PC-9 (cell line): Measurements from ENCODE around the gene BCO1. TPM values are rescaled to one million over a fixed set of nuclear protein-coding genes. Genes with fewer than 3 reads are reported as not detected.

Experiments
- BruUV-seq: library from RNA; stranded (reverse); fragments of 400-500 nt; replicated peaks from 2 replicates; lab custom pipeline; 2021; lab: Mats Ljungman, UMichigan
- CTCF ChIA-PET: fragments of 300-600 bp; sonication (Branson Sonifier 250); formaldehyde crosslinking; loops from one replicate; lab custom pipeline; 2022; ENCODE audit warnings: antibody characterized with exemption; lab: Charles Lee
- POLR2A ChIA-PET: fragments of 300-600 bp; sonication (Branson Sonifier 250); formaldehyde crosslinking; loops from one replicate; lab custom pipeline; 2022; ENCODE audit warnings: antibody characterized with exemption; ENCODE audit not compliant: unreplicated experiment; lab: Charles Lee
- DNase-seq, 2 experiments: peaks; one replicate each; pipeline versions ENCODE4 v3.0.0 to v3.0.0-alpha.2; 2015 to 2022; ENCODE audit warnings: mixed read lengths in 1 of 2
- H2AFZ ChIP-seq: fragments of 200-600 bp; sonication (generic); 2 replicates; pipeline ENCODE4 v1.8.1; 2017; ENCODE audit warnings: antibody characterized with exemption
- H3F3A ChIP-seq: fragments of 200-600 bp; sonication (generic); 2 replicates; pipeline ENCODE4 v1.8.1; 2017; ENCODE audit warnings: antibody characterized with exemption, mild to moderate bottlenecking, low read depth; ENCODE audit not compliant: insufficient read depth
- H3K27ac ChIP-seq: fragments of 200-600 bp; sonication (generic); 2 replicates; pipeline ENCODE4 v1.6.1; 2016; ENCODE audit warnings: mixed run types
- H3K27me3 ChIP-seq: fragments of 200-600 bp; sonication (generic); 2 replicates; pipeline ENCODE4 v1.6.1; 2016; ENCODE audit warnings: low read depth, mixed run types; ENCODE audit not compliant: insufficient read depth
- H3K36me3 ChIP-seq: fragments of 200-600 bp; sonication (generic); 2 replicates; pipeline ENCODE4 v1.6.1; 2016; ENCODE audit warnings: low read depth, mixed run types
- H3K4me1 ChIP-seq: fragments of 200-600 bp; sonication (generic); replicated peaks from 2 replicates; pipeline ENCODE4 v1.6.1; 2016; ENCODE audit warnings: mixed run types; ENCODE audit not compliant: insufficient read depth
- H3K4me2 ChIP-seq: fragments of 200-600 bp; sonication (generic); 2 replicates; pipeline ENCODE4 v1.6.1; 2017; ENCODE audit warnings: mixed run types
- H3K4me3 ChIP-seq: fragments of 200-600 bp; sonication (generic); 2 replicates; pipeline ENCODE4 v1.6.1; 2016; ENCODE audit warnings: mixed run types
- H3K79me2 ChIP-seq: fragments of 200-600 bp; sonication (generic); 2 replicates; pipeline ENCODE4 v1.6.1; 2017; ENCODE audit warnings: low read depth, mixed run types
- H3K9me2 ChIP-seq: fragments of 200-600 bp; sonication (generic); 2 replicates; pipeline ENCODE4 v1.8.1; 2017; ENCODE audit warnings: mild to moderate bottlenecking; ENCODE audit not compliant: insufficient read depth
- H3K9me3 ChIP-seq: fragments of 200-600 bp; sonication (generic); 2 replicates; pipeline ENCODE4 v1.8.1; 2016; ENCODE audit warnings: low read depth; ENCODE audit not compliant: insufficient read depth
- H4K20me1 ChIP-seq: fragments of 200-600 bp; sonication (generic); 2 replicates; pipeline ENCODE4 v1.8.1; 2017; ENCODE audit not compliant: insufficient read depth
- EZH2 ChIP-seq: fragments of 200-600 bp; sonication (generic); IDR thresholded peaks from 2 replicates; pipeline ENCODE4 v1.8.0; 2017; ENCODE audit warnings: antibody characterized with exemption, low read depth
- intact Hi-C: fragments of 100-400 bp; cut with micrococcal nuclease; formaldehyde crosslinking; loops from one replicate; pipeline ENCODE4 v1.10.0; 2022; ENCODE audit not compliant: unreplicated experiment
- total RNA-seq: library from RNA; stranded (reverse); gene quantifications from 2 replicates; pipeline ENCODE4 v1.2.3, GENCODE V29; 2021
- TF ChIP-seq, protein P1 (sequence below): fragments of 200-600 bp; sonication (generic); conservative IDR thresholded peaks from 2 replicates; pipeline ENCODE4 v1.6.1; 2017; ENCODE audit warnings: mixed run types, antibody characterized with exemption, mild to moderate bottlenecking, moderate library complexity

The BCO1 gene
- total RNA-seq, 1 experiment from 2014 or later = 1.4 TPM

DNA sequence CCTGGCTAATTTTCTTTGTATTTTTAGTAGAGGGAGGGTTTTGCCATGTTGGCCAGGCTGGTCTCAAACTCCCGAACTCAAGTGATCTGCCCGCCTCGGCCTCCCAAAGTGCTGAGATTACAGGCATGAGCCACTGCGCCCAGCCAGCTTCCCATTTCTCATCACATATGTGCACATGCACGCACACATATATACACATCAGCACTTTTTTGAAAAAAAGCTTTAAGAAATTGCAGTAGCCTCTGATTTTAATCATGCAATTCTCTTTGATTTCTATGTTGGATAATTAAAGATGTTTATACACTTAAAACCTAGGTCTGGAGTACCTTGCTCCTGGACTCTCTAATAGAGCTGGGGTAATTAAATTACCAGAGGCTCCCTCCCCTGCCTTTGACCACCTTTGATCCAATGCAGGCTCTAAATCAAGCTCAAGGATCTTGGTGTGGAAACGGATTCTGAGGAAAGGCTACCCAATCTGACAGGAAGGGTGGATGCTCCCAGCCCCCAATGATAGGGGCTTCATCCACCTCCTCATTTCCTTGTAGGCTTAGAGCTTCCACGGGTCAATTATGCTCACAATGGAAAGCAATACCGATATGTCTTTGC is 46.6 kb downstream of the BCO1 start:
- Histone ChIP-seq H3K9me2 (no peaks in the 10 kb centered on the region), H4K20me1 (no peaks in the 10 kb centered on the region), H3K4me1 (peaks cover 7% of the 10 kb centered on the region), H3F3A (no peaks in the 10 kb centered on the region; the same call in 1 of the 2 replicates), H3K27me3 (no peaks in the 10 kb centered on the region), H3K9me3 (no peaks in the 10 kb centered on the region), H3K4me3 (no peak overlapping the region), H3K36me3 (no peaks in the 10 kb centered on the region), H3K4me2 (no peak overlapping the region), H3K79me2 (no peaks in the 10 kb centered on the region), H2AFZ (0 out of 2 replicates have a peak overlapping the region, but pooled peaks have one; percentile 30), H3K27ac (no peak overlapping the region)
- ChIA-PET CTCF (no interaction called here), POLR2A (no interaction called here)
- intact Hi-C loops = no loop called here
- TF ChIP-seq, protein P1, sequence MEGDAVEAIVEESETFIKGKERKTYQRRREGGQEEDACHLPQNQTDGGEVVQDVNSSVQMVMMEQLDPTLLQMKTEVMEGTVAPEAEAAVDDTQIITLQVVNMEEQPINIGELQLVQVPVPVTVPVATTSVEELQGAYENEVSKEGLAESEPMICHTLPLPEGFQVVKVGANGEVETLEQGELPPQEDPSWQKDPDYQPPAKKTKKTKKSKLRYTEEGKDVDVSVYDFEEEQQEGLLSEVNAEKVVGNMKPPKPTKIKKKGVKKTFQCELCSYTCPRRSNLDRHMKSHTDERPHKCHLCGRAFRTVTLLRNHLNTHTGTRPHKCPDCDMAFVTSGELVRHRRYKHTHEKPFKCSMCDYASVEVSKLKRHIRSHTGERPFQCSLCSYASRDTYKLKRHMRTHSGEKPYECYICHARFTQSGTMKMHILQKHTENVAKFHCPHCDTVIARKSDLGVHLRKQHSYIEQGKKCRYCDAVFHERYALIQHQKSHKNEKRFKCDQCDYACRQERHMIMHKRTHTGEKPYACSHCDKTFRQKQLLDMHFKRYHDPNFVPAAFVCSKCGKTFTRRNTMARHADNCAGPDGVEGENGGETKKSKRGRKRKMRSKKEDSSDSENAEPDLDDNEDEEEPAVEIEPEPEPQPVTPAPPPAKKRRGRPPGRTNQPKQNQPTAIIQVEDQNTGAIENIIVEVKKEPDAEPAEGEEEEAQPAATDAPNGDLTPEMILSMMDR = no peak
- TF ChIP-seq EZH2 = no peak
- no peak for DNase-seq
- BruUV-seq = no TSS peak

DNA sequence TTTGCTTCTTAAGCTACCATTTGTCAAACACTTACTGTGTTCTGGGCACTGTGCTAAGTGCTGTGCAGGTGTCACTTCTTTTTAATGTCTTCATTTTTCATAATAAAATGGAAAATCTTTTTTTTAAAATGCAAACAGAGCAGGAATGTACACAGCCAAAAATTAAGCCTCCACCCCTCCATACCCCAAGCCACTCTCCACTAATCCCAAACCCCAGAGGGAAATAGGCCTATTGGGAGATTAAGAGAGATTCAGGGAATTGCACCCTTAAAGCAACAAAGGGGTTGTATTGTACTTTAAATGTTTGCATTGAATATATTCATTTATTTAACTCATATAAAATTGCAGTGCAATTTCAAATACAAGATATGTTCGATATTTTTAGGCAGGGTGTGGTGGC is 47.7 kb downstream of the BCO1 start:
- Histone ChIP-seq H3K4me3 (no peak overlapping the region), H3K36me3 (no peaks in the 10 kb centered on the region), H3K9me2 (no peaks in the 10 kb centered on the region), H3K27me3 (no peaks in the 10 kb centered on the region), H3F3A (no peaks in the 10 kb centered on the region), H3K4me1 (no peaks in the 10 kb centered on the region), H2AFZ (no peak overlapping the region), H3K27ac (no peak overlapping the region), H3K79me2 (no peaks in the 10 kb centered on the region), H4K20me1 (no peaks in the 10 kb centered on the region), H3K4me2 (no peak overlapping the region), H3K9me3 (no peaks in the 10 kb centered on the region)
- CTCF ChIA-PET = no interaction called here
- DNase-seq = no peak
- POLR2A ChIA-PET = no interaction called here
- BruUV-seq = no TSS peak
- TF ChIP-seq, protein P1 = no peak
- TF ChIP-seq EZH2 = no peak
- intact Hi-C loops = no loop called here

DNA sequence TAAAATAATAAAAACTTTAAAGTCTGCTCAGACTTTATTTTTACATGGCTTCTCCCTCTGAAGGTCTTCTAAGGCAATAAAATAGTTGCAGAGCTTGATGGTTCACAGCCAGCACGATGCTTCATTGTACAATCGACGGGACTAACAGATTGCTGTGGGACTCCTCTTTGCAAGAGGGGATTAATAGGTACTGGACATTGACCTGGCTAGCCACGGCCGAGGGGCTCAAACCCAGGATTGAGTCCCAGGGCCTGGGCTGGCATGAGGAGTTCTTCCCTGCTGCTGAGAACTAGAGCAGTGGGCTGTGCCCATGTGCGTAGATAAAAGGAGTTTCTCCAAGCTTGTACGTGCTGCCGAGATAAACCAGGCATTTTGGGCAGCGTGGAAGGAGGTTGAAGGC is 52.6 kb downstream of the BCO1 start:
- Histone ChIP-seq H3K9me3 (no peaks in the 10 kb centered on the region), H3K27me3 (no peaks in the 10 kb centered on the region), H3K4me1 (peaks cover 8% of the 10 kb centered on the region), H3K4me2 (no peak overlapping the region), H3K27ac (no peak overlapping the region), H3K36me3 (no peaks in the 10 kb centered on the region), H4K20me1 (no peaks in the 10 kb centered on the region), H3F3A (peaks cover 9% of the 10 kb centered on the region; the same call in 1 of the 2 replicates), H3K79me2 (no peaks in the 10 kb centered on the region), H2AFZ (no peak overlapping the region), H3K4me3 (no peak overlapping the region), H3K9me2 (no peaks in the 10 kb centered on the region)
- BruUV-seq = no TSS peak
- intact Hi-C loops = no loop called here
- no peak for TF ChIP-seq EZH2
- TF ChIP-seq, protein P1 = no peak
- POLR2A ChIA-PET = no interaction called here
- CTCF ChIA-PET = no interaction called here
- DNase-seq = no peak
